CD4-positive, alpha-beta memory T cell (primary cell): ENCODE measurements around the gene FBXL15. TPM values are rescaled to one million over a fixed set of nuclear protein-coding genes. Genes with fewer than 3 reads are reported as not detected.

ENCODE experiments used
- CTCF ChIA-PET: fragments of 350-600 bp; sonication (Branson Sonifier 250); formaldehyde crosslinking; loops from one replicate; lab custom pipeline; 2021; ENCODE audit warnings: inconsistent platforms; ENCODE audit not compliant: partially characterized antibody; lab: Charles Lee
- POLR2A ChIA-PET: fragments of 350-600 bp; sonication (Branson Sonifier 250); formaldehyde crosslinking; loops from one replicate; lab custom pipeline; 2021; ENCODE audit not compliant: partially characterized antibody; lab: Charles Lee
- DNase-seq, 5 donors: peaks; one replicate each; pipeline versions ENCODE4 v3.0.0 to v3.0.0-alpha.2; 2020 to 2022; ENCODE audit warnings: mixed read lengths in 1 of 5
- H3K27ac ChIP-seq: one replicate; pipeline ENCODE4 v1.7.0; 2013; ENCODE audit warnings: low read depth, low read length
- H3K27me3 ChIP-seq: 2 replicates; pipeline ENCODE4 v1.7.0; 2013; ENCODE audit warnings: mild to moderate bottlenecking, low read length, moderate library complexity; ENCODE audit not compliant: insufficient read depth
- H3K36me3 ChIP-seq: 2 replicates; pipeline ENCODE4 v1.7.0; 2013; ENCODE audit warnings: mild to moderate bottlenecking, low read length, moderate library complexity; ENCODE audit not compliant: insufficient read depth
- H3K4me1 ChIP-seq: 2 replicates; pipeline ENCODE4 v1.7.0; 2013; ENCODE audit warnings: mild to moderate bottlenecking, low read length, moderate library complexity; ENCODE audit not compliant: insufficient read depth
- H3K4me3 ChIP-seq, 2 donors: one replicate each; pipeline ENCODE4 v1.7.0; 2013; ENCODE audit warnings: low read length in 2 of 2, mild to moderate bottlenecking in 1 of 2
- H3K9me3 ChIP-seq, 2 donors: one replicate each; pipeline ENCODE4 v1.7.0; 2013; ENCODE audit warnings: low read length in 2 of 2, control low read depth in 1 of 2; ENCODE audit not compliant: control insufficient read depth in 1 of 2
- H3K27ac Mint-ChIP-seq, 7 donors: one replicate each; pipeline ENCODE4 v1.8.0; 2020 to 2021; ENCODE audit warnings: mixed read lengths in 7 of 7, mild to moderate bottlenecking in 6 of 7, inconsistent platforms in 3 of 7, moderate library complexity in 3 of 7
- H3K27me3 Mint-ChIP-seq, 2 donors: one replicate each; pipeline ENCODE4 v1.8.0; 2020 to 2021; ENCODE audit warnings: mixed read lengths in 2 of 2
- H3K36me3 Mint-ChIP-seq, 2 donors: one replicate each; pipeline ENCODE4 v1.8.0; 2020 to 2021; ENCODE audit warnings: mixed read lengths in 2 of 2, inconsistent platforms in 1 of 2, mild to moderate bottlenecking in 1 of 2
- H3K4me1 Mint-ChIP-seq, 4 donors: one replicate each; pipeline ENCODE4 v1.8.0; 2020 to 2021; ENCODE audit warnings: mixed read lengths in 4 of 4, mild to moderate bottlenecking in 1 of 4
- H3K4me3 Mint-ChIP-seq, 8 donors: one replicate each; pipeline ENCODE4 v1.8.0; 2020 to 2021; ENCODE audit warnings: mixed read lengths in 8 of 8, mild to moderate bottlenecking in 7 of 8, moderate library complexity in 6 of 8, inconsistent platforms in 3 of 8
- H3K9me3 Mint-ChIP-seq, 8 donors: one replicate each; pipeline ENCODE4 v1.8.0; 2020 to 2021; ENCODE audit warnings: mixed read lengths in 8 of 8, mild to moderate bottlenecking in 5 of 8, inconsistent platforms in 3 of 8, moderate library complexity in 1 of 8
- intact Hi-C: fragments of 100-400 bp; cut with micrococcal nuclease; formaldehyde crosslinking; loops from one replicate; pipeline ENCODE4 v1.15.1; 2023
- polyA plus RNA-seq, 2 donors: library from polyadenylated mRNA; unstranded; fragments of 300-500 nt; fragmentation: Illumina TruSeq; gene quantifications; one replicate each; pipeline ENCODE4 v1.2.3, GENCODE V29; 2021
- total RNA-seq, 2 experiments: library from RNA; stranded (reverse); gene quantifications; one replicate each; pipeline ENCODE4 v1.2.3, GENCODE V29; 2021

The FBXL15 gene
- total and polyA plus RNA-seq, 4 experiments from 2014 or later: 21.1 to 44.5 (median 25.8) TPM

DNA sequence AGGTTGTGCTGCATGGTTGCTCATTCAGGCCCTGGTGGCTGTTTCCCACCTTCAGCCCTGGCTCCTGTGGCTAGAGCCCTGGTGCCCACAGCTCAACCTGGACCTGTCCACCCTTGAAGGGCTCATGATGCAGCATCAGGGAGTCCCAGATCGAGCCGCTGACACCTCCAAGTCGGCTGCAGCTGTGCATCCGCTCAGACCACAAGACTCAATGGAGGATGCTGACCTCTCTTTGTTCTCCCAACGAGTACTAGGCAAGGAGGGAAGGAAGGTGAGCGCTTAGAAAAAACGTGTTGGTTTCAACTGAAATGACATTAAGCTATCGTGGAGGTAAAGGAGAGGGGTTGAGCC lies 40.2 kb downstream of the FBXL15 start:
- ChIA-PET CTCF (interaction anchor here (0.7 to 3.6 kb wide), 7 partner anchors 9 to 123 kb away, joined by 3 to 22 read pairs (median 7); partner anchors contain the start of genes C10orf95, CUEDC2 and NFKB2), POLR2A (interaction anchor here (1.2 to 5.6 kb wide), 11 partner anchors 10 to 230 kb away, joined by 3 to 126 read pairs (median 10); partner anchors contain the start of genes ACTR1A, C10orf95, CUEDC2 and FBXL15)
- Mint-ChIP-seq H3K4me1 (peaks cover 16 to 38% (median 23%) of the 10 kb centered on the region in 4 donors), H3K9me3 (peaks cover 0 to 2% (median 0%) of the 10 kb centered on the region in 8 donors), H3K27ac (peak overlapping the region; percentile 69 to 95 (median 84)), H3K27me3 (no peaks in the 10 kb centered on the region), H3K4me3 (peak overlapping the region; percentile 83 to 95 (median 90)), H3K36me3 (peaks cover 2 to 4% of the 10 kb centered on the region in 2 donors)
- H3K4me1 ChIP-seq: peaks cover 16% of the 10 kb centered on the region
- no peaks in the 10 kb centered on the region for H3K27me3 ChIP-seq
- H3K36me3 ChIP-seq: no peaks in the 10 kb centered on the region
- intact Hi-C loops: loop anchor here (1.0 to 5.0 kb wide), 7 partner anchors 11 to 329 kb away; partner anchors contain the start of genes ACTR1A, CUEDC2, GBF1 and PPRC1
- H3K9me3 ChIP-seq: no peaks in the 10 kb centered on the region
- H3K4me3 ChIP-seq: peak overlapping the region; percentile 14 to 85
- H3K27ac ChIP-seq: peak overlapping the region; percentile 70
- DNase-seq: no peak

GRCh38 chr10:102461187-102462054 lies 40.8 kb downstream of the FBXL15 start:
- Mint-ChIP-seq H3K27me3 (no peaks in the 10 kb centered on the region), H3K36me3 (peaks cover 2 to 3% of the 10 kb centered on the region in 2 donors), H3K4me3 (peak overlapping the region; percentile 83 to 95 (median 90)), H3K9me3 (peaks cover 0 to 2% (median 0%) of the 10 kb centered on the region in 8 donors), H3K4me1 (peaks cover 16 to 38% (median 23%) of the 10 kb centered on the region in 4 donors), H3K27ac (peak overlapping the region; percentile 75 to 95 (median 87))
- Histone ChIP-seq H3K9me3 (no peaks in the 10 kb centered on the region), H3K36me3 (no peaks in the 10 kb centered on the region), H3K27me3 (no peaks in the 10 kb centered on the region), H3K27ac (peak overlapping the region; percentile 70), H3K4me3 (peak overlapping the region; percentile 52 to 85), H3K4me1 (peaks cover 16% of the 10 kb centered on the region)
- ChIA-PET POLR2A (interaction anchor here (0.8 to 5.6 kb wide), 14 partner anchors 10 to 231 kb away, joined by 3 to 126 read pairs (median 4); partner anchors contain the start of genes ACTR1A, C10orf95, CUEDC2 and FBXL15), CTCF (interaction anchor here (0.7 to 3.6 kb wide), 8 partner anchors 8 to 122 kb away, joined by 3 to 22 read pairs (median 7); partner anchors contain the start of genes C10orf95, CUEDC2 and NFKB2)
- peak; percentile 90 to 91 (median 91) for DNase-seq
- intact Hi-C loops: loop anchor here (1.0 to 5.0 kb wide), 7 partner anchors 11 to 329 kb away; partner anchors contain the start of genes ACTR1A, CUEDC2, GBF1 and PPRC1

- no peaks in the 10 kb centered on the region for H3K36me3 ChIP-seq
- Mint-ChIP-seq H3K9me3 (peaks cover 0 to 2% (median 0%) of the 10 kb centered on the region in 8 donors), H3K4me3 (peak overlapping the region in 7 of 8 donors; percentile 3 to 95 (median 89)), H3K36me3 (peaks cover 2 to 3% of the 10 kb centered on the region in 2 donors), H3K27ac (peak overlapping the region in 3 of 7 donors; percentile 54 to 79 (median 61)), H3K4me1 (peaks cover 16 to 38% (median 23%) of the 10 kb centered on the region in 4 donors), H3K27me3 (no peaks in the 10 kb centered on the region)
- intact Hi-C loops: loop anchor here (5.0 kb wide), 1 partner anchor 330 kb away; the partner anchor contains the start of gene PPRC1
- DNase-seq: no peak
- ChIA-PET CTCF (interaction anchor here (1.5 to 3.6 kb wide), 5 partner anchors 12 to 121 kb away, joined by 4 to 22 read pairs (median 7); partner anchors contain the start of gene C10orf95), POLR2A (interaction anchor here (1.1 to 5.6 kb wide), 8 partner anchors 11 to 68 kb away, joined by 3 to 126 read pairs (median 14); partner anchors contain the start of genes C10orf95, CUEDC2, FBXL15 and NFKB2)
- no peak overlapping the region for H3K27ac ChIP-seq
- no peaks in the 10 kb centered on the region for H3K27me3 ChIP-seq
- H3K4me1 ChIP-seq: peaks cover 16% of the 10 kb centered on the region
- no peak overlapping the region for H3K4me3 ChIP-seq
- no peaks in the 10 kb centered on the region for H3K9me3 ChIP-seq
These were observed 41.9 kb downstream of the FBXL15 start for GRCh38 chr10:102462512-102463054.

- Histone ChIP-seq H3K4me1 (peaks cover 16% of the 10 kb centered on the region), H3K27me3 (no peaks in the 10 kb centered on the region), H3K9me3 (no peaks in the 10 kb centered on the region), H3K4me3 (no peak overlapping the region), H3K27ac (no peak overlapping the region), H3K36me3 (no peaks in the 10 kb centered on the region)
- ChIA-PET POLR2A (interaction anchor here (4.5 to 5.6 kb wide), 2 partner anchors 13 to 69 kb away, joined by 31 to 126 read pairs; partner anchors contain the start of genes C10orf95 and NFKB2), CTCF (interaction anchor here (1.5 kb wide), 1 partner anchor 16 kb away, joined by 4 read pairs; no protein-coding TSS in a partner anchor)
- Mint-ChIP-seq H3K36me3 (peaks cover 0 to 3% of the 10 kb centered on the region in 2 donors), H3K9me3 (peaks cover 0 to 2% (median 0%) of the 10 kb centered on the region in 8 donors), H3K27ac (no peak overlapping the region), H3K4me1 (peaks cover 16 to 38% (median 23%) of the 10 kb centered on the region in 4 donors), H3K4me3 (no peak overlapping the region), H3K27me3 (no peaks in the 10 kb centered on the region)
- intact Hi-C loops: loop anchor here (5.0 kb wide), 1 partner anchor 332 kb away; the partner anchor contains the start of gene PPRC1
- no peak for DNase-seq
These were observed 43.3 kb downstream of the FBXL15 start for GRCh38 chr10:102463983-102464382.

DNA sequence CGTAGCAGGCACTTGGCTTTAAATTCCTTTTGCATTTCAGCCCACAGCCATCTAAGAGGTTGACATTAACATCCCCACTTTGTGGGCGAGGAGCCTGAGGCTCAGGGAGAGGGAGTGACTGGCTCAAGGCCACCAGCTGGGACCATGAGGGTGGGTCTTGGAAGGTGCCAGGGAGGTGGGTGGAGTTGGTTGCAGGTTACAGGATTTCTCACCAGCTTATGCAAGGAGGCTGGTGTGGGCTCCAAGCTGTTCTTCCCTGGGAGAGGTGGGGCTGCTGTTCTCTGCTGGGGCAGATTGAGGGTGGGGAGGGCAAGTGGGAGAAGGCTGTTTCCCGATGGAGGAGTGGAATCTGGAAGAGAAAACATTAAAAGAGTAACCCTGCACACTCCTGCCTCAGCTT lies 44.8 kb downstream of the FBXL15 start:
- H3K27me3 Mint-ChIP-seq: no peaks in the 10 kb centered on the region
- Histone ChIP-seq H3K27ac (no peak overlapping the region), H3K9me3 (no peaks in the 10 kb centered on the region), H3K36me3 (no peaks in the 10 kb centered on the region), H3K4me3 (no peak overlapping the region), H3K27me3 (no peaks in the 10 kb centered on the region), H3K4me1 (peaks cover 16% of the 10 kb centered on the region)
- H3K4me1 Mint-ChIP-seq: peaks cover 15 to 28% (median 23%) of the 10 kb centered on the region in 4 donors
- intact Hi-C loops: no loop called here
- DNase-seq: no peak
- ChIA-PET POLR2A (no interaction called here), CTCF (interaction anchor here (0.6 kb wide), 1 partner anchor 312 kb away, joined by 3 read pairs; no protein-coding TSS in a partner anchor)
- no peak overlapping the region for H3K4me3 Mint-ChIP-seq
- peaks cover 0 to 8% of the 10 kb centered on the region in 2 donors for H3K36me3 Mint-ChIP-seq
- H3K27ac Mint-ChIP-seq: no peak overlapping the region
- H3K9me3 Mint-ChIP-seq: no peaks in the 10 kb centered on the region

- Histone ChIP-seq H3K9me3 (no peaks in the 10 kb centered on the region), H3K36me3 (no peaks in the 10 kb centered on the region), H3K4me3 (no peak overlapping the region), H3K27ac (no peak overlapping the region), H3K27me3 (no peaks in the 10 kb centered on the region), H3K4me1 (no peaks in the 10 kb centered on the region)
- POLR2A ChIA-PET: no interaction called here
- Mint-ChIP-seq H3K27me3 (no peaks in the 10 kb centered on the region), H3K4me3 (no peak overlapping the region), H3K4me1 (peaks cover 3 to 11% (median 7%) of the 10 kb centered on the region in 4 donors), H3K9me3 (no peaks in the 10 kb centered on the region), H3K27ac (no peak overlapping the region), H3K36me3 (peaks cover 0 to 8% of the 10 kb centered on the region in 2 donors)
- intact Hi-C loops: no loop called here
- CTCF ChIA-PET: no interaction called here
- DNase-seq: no peak
These were observed 46.7 kb downstream of the FBXL15 start for GRCh38 chr10:102467318-102467717.
